ENCODE measurements around the gene KRTAP13-1.

DNA sequence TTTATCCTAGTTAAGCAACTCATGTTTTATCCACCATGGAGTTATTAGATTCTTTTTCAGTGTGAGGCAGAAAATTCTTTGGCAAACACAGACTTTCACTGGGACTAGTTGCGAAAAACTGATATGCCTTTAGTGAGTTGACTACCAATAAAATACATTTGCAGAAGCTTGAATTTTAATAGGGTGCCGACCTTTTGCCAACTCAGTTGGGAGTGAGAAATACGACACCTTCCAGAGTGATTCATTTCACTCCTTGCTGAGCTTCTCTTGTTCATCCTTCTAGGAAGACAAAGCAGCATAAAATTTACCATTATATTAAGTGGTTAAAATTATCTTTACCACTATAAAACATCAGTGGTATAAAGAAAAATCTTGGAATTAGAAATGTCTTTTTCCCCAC is 46.3 kb upstream of the KRTAP13-1 start:
- TF ChIP-seq CTCF (IDR thresholded peaks at IDR 0.05) (no peak), POLR2AphosphoS5 (IDR thresholded peaks at IDR 0.05) (no peak)
